Middle frontal gyrus (tissue), 1 donor: ENCODE results near the gene DALRD3.

Source experiments
- DNase-seq: peaks from one replicate; pipeline ENCODE4 v3.0.0-alpha.2; 2015; ENCODE audit warnings: low spot score; ENCODE audit errors: extremely low spot score

DALRD3 gene, protein sequence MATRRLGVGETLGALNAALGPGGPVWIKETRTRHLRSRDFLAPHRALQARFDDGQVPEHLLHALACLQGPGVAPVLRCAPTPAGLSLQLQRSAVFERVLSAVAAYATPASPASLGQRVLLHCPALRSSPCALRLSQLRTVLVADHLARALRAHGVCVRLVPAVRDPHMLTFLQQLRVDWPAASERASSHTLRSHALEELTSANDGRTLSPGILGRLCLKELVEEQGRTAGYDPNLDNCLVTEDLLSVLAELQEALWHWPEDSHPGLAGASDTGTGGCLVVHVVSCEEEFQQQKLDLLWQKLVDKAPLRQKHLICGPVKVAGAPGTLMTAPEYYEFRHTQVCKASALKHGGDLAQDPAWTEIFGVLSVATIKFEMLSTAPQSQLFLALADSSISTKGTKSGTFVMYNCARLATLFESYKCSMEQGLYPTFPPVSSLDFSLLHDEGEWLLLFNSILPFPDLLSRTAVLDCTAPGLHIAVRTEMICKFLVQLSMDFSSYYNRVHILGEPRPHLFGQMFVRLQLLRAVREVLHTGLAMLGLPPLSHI

DNA sequence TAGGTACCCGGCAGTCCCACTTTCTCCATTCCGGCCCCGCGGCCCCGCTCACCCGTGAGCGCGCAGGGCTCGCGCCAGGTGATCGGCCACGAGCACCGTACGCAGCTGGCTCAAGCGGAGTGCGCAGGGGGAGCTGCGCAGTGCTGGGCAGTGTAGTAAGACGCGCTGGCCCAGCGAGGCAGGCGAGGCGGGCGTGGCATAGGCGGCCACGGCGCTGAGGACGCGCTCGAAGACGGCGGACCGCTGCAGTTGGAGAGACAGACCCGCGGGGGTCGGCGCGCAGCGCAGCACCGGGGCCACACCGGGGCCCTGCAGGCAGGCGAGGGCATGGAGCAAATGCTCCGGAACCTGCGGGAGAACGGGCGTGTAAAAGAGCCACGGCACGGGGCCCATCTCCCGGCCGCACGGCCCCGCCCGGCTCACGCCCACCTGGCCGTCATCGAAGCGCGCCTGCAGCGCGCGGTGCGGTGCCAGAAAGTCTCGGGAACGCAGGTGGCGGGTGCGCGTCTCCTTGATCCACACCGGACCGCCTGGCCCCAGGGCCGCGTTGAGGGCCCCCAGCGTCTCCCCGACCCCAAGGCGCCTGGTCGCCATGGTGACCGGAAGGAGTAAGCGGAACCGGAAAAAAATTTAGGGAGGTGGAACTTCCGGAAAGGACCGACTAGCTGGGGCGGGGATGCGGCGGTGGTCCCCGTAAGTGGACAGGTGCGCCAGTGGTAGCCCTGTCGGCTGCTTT lies at the start of gene DALRD3:
Gene DALRD3, minus strand, starts transcription at position 610 of the 736 bp plus-strand sequence. Its CDS starts 16 bp downstream, at position 594.
- peak; percentile 39 for DNase-seq

DNA sequence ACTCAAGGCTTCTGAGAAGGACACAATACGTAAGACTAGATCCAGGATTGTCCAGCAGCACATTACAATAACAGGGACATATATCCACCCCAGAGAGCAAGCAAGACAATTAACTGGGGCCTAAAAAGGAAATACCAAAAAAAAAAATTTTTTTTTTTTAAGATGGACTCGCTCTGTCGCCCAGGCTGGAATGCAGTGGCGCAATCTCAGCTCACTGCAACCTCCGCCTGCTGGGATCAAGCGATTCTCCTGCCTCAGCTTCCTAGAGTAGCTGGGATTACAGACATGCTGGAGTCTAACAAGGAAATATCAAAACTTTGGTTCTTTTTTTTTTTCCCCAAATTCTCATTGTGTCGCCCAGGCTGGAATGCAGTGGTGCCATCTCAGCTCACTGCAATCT lies 39.6 kb upstream of the DALRD3 start:
- no peak for DNase-seq

DNA sequence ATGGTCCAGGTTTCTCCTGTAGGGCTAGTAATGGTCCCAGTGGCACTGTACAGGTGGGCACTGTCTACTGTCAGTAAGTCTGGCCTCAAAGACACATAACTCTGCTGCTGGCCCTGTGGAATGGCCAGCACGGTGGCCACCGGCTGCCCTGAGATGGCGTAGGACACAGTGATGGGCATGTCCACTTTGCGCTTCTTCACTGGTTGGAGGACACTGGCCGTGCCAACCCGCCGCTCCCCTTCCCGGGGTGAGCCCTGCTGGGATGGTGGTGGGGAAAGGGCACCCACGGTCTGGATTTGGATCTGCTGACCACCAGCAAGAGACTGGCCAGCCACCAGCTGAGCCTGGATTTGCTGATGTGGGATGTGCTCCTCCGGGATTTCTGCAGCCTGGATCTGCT lies 38.9 kb upstream of the DALRD3 start:
- DNase-seq = no peak

DNA sequence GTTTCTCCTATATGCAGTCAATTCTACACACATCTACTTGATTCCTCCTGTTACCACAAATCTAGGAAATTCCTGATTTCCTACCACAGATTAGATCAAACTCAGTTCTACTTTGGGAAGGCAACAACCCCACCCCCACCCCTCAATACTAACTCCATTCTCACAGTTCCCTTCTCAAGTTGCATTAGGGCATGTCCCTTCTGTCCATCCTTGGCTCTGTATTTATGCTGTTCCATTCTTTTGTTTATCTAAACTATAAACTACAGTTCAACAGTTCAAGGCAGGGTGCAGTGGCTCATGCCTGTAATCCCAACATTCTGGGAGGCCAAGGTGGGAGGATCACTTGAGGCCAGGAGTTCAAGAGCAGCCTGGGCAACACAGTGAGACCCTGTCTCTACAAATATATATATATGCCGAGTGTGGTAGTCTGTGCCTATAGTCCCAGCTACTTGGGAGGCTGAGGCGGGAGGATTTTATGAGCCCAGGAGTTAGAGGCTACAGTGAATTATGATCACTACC lies 36.0 kb upstream of the DALRD3 start:
- DNase-seq = no peak

DNA sequence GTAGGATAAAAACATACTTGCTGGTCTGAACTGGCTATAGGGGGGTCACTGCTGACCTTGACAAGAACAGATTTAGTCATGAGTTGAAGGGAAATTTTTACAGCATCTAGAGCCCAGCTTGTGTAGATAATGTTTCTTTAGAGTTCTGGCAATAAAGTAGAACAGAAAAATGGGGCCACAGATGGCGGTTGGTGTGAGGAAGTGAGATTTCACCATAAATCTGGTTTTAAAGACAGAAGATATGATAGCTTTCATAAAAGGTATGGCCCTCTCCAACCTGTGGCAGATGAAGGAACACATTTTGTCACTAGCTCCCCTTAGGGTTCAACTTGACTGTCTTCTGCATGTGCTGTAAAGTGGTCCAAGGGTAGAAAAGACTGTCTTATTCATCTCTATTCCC lies 35.2 kb upstream of the DALRD3 start:
- DNase-seq = no peak

DNA sequence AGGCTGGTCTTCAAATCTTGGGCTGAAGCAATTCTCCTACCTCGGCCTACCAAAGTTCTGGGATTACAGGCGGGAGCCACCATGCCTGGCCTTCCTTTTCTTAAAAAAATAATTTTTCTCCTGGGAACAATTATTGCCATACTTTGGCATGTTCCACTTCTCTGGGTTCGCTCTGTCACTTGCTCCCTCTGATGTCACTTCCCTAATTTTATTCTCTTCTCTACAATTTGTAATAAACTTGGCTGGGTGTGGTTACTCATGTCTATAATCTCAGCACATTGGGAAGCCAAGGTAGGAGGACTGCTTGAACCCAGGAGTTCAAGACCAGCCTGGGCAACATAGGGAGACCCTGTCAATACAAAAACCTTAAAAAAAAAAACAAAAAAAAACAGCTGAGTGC lies 16.9 kb upstream of the DALRD3 start:
- DNase-seq = no peak

DNA sequence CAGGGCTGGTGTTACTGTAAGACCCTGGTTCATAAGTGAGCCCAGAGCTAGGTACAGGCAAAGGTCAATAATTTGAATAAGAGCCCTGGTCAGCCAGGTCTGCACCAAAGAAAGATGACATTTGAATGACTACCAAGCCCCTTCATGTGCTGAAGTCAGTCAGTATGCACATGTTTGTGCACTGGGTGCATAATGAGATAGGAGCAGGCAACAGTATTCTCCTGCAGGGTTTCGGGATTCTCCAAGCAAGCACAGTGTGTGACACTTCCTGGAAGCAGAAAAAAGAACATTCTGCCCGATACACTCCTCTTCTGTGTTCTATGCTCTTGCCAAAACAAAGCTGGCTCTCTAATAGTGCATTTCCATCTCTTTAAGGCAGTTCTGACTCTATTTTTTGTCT lies 16.3 kb upstream of the DALRD3 start:
- no peak for DNase-seq

DNA sequence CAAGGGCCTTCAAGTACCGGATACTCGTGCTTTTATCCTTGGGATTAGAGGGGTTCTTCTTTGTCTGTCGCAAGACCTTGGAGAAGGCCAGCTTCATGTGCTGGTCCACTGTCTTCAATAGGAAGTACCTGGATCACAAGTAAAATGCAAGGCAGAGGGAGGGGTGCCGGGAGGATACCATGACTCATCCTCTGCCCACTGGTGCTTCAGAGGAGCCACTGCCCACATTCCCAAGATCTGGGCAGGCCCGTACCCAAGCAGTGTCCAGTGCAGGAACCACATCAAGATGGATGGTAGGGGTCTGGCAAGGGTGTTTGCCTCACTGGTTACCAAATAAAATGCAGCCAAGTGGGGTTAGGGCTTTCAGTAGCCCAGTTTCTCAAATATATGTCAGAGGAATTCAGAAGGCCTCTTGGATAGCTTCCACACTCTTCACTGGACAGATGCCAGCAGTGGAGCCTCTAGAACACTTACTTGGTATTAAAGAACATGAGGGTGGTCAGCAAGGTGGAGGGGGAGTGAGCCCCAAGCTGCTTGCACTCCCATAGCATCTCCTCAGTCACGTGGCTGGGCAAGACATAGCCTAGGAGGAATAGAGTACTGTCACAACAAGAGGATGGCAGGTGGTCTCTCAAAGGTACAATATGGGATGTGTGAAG lies 14.4 kb upstream of the DALRD3 start:
- DNase-seq = no peak

DNA sequence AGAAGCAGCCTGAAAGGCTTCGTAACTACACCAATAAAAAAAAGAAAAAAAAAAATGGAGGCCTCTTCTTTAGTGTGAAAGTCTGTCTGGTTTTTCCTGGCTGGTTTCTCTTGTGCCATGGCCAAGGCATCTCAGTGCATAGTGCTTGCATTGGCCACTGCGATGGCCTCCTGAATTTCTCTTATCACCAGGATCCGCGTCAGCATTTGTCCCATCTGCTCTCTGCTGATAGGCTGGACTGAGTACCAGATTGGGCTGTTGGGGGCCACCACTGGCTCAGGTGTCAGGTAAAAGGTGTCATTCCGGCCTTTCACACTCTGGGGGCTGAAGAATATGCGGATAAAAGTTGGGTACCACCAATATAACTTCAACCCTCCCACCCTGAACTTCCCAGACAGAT lies 11.9 kb upstream of the DALRD3 start:
- no peak for DNase-seq

DNA sequence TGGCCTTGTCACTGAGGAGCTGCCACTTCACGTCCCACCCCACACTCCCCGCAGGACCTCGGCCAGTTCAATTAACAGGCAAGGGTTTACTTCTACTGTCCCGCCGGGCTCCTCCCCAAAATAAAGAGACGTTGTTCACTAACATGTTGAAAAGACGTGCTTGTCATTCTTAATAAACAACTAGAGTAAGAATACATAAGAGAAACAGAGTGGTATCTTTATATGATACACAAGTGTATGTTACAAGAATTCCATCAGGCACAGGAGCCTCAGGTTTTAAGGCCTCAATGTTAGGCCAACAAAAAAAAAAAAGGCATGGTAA lies 11.1 kb upstream of the DALRD3 start:
- DNase-seq = no peak

DNA sequence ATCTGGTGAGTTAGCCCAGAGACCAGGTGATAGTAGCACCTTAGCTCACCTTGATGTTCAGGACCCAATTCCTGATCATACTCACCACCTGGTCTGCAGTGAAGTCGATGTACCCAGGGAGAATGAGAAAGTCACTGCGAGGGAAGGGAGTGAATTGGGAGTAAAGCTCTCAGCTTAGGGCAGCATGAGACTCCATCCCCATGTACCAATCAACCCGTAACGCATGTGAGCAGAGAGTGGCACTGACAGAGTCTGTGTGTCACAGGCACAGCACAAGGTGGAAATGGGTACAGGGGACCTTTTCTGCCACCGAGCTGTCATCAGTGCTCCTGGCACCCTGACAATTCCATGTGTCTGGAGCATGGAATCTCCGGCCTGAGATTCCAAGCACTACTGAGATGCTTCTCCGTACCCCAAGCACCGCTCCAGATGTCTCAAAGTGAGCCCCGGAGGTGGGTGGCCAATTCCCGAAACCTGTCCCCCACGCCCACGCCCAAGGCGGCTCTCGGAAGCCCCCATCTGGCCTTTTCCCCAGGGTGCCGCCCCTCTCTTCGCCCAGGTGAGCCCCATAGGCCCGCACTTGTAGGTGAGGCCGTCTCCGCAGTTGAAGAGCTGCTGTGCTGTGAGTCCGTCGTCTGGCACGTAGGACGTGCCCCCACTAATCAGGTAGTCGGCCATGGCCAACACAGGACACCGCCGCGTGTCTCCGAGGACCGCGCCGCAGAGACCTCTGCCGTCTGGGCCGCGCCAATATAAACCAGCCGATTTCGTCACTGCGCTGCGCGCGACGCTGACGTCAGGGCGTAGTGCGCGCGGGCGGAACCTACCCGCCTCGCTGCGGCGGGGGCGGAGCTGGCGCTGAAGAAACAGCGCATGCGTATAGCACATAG lies 10.5 kb upstream of the DALRD3 start, which contains the start of gene IMPDH2:
Gene IMPDH2, minus strand, starts transcription at position 726 of the 890 bp plus-strand sequence. Its CDS starts 48 bp downstream, at position 678.
- DNase-seq = peak; percentile 96

DNA sequence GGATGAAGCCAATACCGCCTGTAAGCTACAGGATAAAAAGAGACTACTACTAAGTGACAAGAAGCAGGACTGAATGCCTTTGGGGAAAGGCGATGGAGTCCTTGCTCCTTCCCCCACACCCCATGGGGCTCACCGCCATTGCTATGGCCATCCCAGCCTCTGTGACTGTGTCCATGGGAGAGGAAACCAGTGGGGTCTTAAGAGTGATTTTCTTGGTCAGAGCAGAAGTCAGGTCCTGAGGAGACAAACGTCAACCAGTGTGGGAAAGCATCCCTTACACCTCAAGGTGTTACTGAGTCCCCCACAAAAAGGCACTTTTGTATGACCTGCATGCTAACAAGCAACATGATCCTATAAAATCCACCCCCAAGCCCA lies 9.9 kb upstream of the DALRD3 start:
- DNase-seq = no peak

DNA sequence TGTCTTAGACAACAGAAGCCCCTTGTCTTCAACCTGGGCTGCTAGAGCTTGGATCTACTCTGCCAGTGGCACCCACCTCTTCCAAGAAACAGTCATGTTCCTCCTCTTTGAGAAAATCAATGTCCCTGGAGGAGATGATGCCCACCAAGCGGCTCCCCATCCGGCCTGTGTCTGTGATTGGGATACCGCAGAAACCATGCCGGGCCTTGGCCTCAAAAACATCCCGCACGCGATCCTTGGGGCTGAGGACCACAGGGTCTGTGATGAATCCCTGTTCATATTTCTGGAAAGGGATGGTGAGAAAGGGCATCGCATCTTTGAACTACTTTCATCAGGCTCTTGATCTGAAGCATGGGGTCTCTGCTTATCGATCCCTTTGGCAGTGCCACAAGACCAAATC lies 9.3 kb upstream of the DALRD3 start:
- no peak for DNase-seq

DNA sequence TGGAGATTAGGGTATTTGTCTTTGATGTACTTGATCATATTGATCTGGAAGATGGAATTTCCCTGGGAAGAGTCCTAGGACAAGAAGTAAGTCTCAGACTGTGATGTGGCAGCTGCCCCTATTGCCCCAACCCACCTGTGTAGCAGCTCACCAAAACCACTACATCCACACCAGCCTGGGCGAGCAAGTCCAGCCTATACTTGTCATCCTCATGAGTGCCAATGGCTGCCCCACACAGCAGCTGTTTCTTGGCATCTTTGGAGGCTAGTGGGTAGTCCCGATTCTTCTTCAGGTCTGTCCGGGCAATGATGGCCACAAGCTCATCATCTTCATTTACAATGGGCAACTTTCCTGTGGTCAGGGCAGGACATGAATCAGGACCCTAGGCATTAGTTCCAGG lies 8.2 kb upstream of the DALRD3 start:
- DNase-seq = no peak

DNA sequence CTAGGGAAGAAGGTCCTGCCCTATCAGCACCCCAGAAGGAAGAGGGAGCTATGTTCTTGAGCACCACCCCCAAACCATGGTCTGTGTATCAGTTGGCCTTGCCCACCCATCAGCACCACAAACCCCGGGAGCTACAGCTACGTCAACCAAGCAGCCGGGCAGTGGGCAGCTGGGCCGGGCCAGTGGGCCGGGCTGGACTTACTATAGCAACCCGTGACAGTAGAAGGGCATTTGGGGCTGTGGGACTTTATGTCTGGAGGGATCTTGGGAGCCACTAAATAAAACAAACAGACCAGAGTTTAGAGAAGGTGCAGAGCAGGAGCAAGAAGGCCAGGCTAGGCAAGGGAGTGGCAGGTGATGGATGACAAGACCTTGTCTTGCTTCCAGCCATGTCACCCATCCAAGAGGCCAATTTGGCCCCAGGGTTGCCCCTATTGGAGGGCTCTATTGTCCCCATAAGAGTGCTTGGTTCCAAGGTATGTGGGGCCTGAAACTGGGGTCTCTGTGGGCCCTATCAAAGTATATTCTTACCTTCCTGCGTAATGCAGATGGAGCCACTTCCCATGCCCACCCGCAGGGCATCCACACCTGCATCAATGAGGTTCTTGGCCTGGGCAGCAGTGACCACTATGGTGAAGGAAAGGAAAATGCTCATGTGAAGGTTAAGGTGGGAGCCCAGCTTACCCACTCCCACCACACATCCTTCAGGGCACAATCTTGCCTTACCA lies 7.6 kb upstream of the DALRD3 start:
- DNase-seq = no peak

DNA sequence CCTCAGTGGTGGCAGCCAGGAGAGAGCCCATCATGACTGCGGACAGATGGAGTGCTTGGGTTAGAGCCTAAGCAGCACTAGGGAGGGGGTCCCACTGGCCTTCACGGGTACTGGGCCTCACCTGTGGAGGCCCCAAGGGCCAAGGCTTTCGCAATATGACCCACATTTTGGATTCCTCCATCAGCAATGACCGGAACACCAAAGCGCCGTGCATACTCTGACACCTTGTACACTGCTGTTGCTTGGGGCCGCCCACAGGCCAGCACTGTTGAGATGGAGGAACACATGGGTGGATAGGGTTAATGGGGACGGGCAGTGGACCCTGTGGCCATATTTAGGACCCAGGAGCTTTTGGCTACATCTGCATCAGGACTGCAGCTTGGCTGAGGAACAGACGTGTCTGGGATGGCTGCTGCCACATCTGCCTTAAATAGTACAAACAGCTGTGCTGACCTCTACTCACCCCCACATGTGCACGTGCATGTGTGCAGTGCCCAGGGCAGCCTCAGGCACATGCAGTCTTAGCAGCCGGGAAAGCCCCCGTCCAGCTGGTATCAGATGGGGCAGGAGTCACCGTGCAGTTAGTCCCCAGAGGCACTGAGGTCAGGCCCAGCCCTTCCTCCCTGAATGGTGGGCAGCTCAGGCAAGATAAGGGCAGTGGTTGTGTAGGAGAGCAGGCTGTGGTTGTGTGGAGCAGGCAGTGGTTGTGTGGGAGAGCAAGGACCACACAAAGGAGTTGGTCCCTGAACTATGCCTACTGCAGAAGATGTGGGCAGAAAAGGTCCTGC lies 6.8 kb upstream of the DALRD3 start:
- DNase-seq = no peak

DNA sequence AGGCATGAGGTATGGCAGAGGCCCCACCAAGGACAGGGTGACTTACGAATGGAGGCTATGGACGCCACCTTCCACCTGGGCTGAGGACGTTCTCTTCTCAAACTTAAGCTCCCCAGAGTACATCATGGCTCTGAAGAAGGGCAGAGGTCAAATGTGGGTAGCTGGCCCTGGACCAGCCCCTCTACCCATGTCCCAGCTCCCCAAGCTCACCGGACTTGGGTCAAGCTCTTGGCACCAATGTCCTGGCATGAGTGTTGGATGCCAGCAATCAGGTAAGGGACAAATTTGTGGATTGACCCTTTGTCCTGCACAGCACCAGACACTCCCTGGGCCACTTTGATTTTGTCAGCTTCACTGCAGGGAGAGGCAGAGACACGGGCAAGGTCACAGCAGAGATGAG lies 6.1 kb upstream of the DALRD3 start:
- DNase-seq = no peak

DNA sequence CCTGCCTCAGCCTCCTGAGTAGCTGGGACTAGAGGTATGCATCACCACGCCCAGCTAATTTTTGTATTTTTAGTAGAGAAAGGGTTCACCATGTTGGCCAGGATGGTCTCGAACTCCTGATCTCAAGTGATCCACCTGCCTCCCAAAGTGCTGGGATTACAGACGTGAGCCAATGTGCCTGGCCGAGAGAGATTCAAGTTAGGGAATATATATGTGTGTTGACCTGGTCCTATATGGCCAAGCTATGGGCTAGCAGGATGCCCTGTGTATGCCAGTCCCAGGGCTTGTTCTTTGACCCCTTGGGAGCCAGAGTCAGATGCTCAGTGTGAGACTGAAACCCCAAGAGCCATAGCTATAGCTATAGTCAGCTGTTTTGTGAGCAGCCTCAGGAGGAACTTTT lies 5.4 kb upstream of the DALRD3 start:
- DNase-seq = no peak

DNA sequence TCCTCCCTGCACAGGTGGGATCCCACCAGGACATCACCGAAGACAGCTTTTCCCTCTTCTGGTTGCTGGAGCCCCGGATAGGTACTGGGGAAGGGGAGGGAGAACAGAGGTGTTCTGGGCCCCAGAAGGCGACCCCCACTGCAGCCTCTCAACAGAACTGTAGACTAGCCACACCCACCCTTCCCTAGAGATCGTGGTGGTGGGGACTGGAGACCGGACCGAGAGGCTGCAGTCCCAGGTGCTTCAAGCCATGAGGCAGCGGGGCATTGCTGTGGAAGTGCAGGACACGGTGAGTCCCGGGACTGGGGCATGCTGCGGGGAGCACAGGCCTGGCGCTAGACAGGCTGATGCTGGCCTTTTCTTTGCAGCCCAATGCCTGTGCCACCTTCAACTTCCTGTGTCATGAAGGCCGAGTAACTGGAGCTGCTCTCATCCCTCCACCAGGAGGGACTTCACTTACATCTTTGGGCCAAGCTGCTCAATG lies 4.3 kb upstream of the DALRD3 start:
- no peak for DNase-seq
